Mucosa of descending colon (tissue), 3 donors: ENCODE results near the gene RABAC1. TPM values are rescaled to one million over a fixed set of nuclear protein-coding genes. Genes with fewer than 3 reads are reported as not detected.
"Not testable (repeated sequence)": the region's sequence is repeated elsewhere in the genome, so short reads cannot be mapped to it uniquely, and the experiment has no call there.

Experiments used
- ATAC-seq: fragments of 200-7000 bp; cut with Tn5 transposase; one replicate; pipeline ENCODE4 v1.9.1; 2020; ENCODE audit warnings: mild to moderate bottlenecking, moderate library complexity
- DNase-seq, 3 donors: peaks; one replicate each; pipeline ENCODE4 v3.0.0-alpha.2; 2020
- H3K36me3 ChIP-seq: fragments of 200-600 bp; one replicate; pipeline ENCODE4 v1.8.0; 2021; ENCODE audit warnings: low read depth, mild to moderate bottlenecking
- H3K4me1 ChIP-seq: fragments of 200-600 bp; one replicate; pipeline ENCODE4 v1.8.0; 2021; ENCODE audit warnings: low read depth, mild to moderate bottlenecking
- H3K4me3 ChIP-seq: fragments of 200-600 bp; one replicate; pipeline ENCODE4 v1.8.0; 2021; ENCODE audit warnings: mild to moderate bottlenecking
- H3K9me3 ChIP-seq: fragments of 200-600 bp; one replicate; pipeline ENCODE4 v1.8.0; 2021; ENCODE audit warnings: mild to moderate bottlenecking
- intact Hi-C, 2 donors: fragments of 100-400 bp; cut with DNase I in 1 of 2; cut with micrococcal nuclease in 1 of 2; formaldehyde crosslinking; loops; one replicate each; pipeline versions ENCODE4 v1.11.0 to v1.11.1; 2022; cut with DNase I, micrococcal nuclease
- total RNA-seq, 3 donors: library from RNA; stranded (reverse); fragmentation: NEBNext Ultra II Directional in 2 of 3; extraction: Animal tissue kit (Norgen Biotek cat#: 25700) in 2 of 3; gene quantifications; one replicate each; pipeline versions ENCODE4 v1.2.1 to v1.2.4, GENCODE V29; 2021 to 2023
- TF ChIP-seq, protein P1 (sequence below): fragments of 200-600 bp; IDR thresholded peaks from one replicate; pipeline ENCODE4 v1.8.0; 2022; ENCODE audit warnings: antibody characterized with exemption, mild to moderate bottlenecking
- donor health status: DM: no; HTN: no; CAD: no; lungs with moderate emphysema.
- donor health status: DM: no; HTN: no; CAD: no.
- donor health status: DM: no; HTN: yes; CAD: no.

The RABAC1 gene
- total RNA-seq, 3 donors from 2014 or later: 150 to 160 (median 152) TPM

GRCh38 chr19:41915776-41916414, 43.2 kb downstream of the RABAC1 start:
- TF ChIP-seq, protein P1, sequence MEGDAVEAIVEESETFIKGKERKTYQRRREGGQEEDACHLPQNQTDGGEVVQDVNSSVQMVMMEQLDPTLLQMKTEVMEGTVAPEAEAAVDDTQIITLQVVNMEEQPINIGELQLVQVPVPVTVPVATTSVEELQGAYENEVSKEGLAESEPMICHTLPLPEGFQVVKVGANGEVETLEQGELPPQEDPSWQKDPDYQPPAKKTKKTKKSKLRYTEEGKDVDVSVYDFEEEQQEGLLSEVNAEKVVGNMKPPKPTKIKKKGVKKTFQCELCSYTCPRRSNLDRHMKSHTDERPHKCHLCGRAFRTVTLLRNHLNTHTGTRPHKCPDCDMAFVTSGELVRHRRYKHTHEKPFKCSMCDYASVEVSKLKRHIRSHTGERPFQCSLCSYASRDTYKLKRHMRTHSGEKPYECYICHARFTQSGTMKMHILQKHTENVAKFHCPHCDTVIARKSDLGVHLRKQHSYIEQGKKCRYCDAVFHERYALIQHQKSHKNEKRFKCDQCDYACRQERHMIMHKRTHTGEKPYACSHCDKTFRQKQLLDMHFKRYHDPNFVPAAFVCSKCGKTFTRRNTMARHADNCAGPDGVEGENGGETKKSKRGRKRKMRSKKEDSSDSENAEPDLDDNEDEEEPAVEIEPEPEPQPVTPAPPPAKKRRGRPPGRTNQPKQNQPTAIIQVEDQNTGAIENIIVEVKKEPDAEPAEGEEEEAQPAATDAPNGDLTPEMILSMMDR: no peak
- Histone ChIP-seq H3K9me3 (no peaks in the 10 kb centered on the region), H3K4me3 (no peak overlapping the region), H3K4me1 (peaks cover 3% of the 10 kb centered on the region), H3K36me3 (no peaks in the 10 kb centered on the region)
- intact Hi-C loops: no loop called here
- ATAC-seq: no peak
- no peak for DNase-seq

DNA sequence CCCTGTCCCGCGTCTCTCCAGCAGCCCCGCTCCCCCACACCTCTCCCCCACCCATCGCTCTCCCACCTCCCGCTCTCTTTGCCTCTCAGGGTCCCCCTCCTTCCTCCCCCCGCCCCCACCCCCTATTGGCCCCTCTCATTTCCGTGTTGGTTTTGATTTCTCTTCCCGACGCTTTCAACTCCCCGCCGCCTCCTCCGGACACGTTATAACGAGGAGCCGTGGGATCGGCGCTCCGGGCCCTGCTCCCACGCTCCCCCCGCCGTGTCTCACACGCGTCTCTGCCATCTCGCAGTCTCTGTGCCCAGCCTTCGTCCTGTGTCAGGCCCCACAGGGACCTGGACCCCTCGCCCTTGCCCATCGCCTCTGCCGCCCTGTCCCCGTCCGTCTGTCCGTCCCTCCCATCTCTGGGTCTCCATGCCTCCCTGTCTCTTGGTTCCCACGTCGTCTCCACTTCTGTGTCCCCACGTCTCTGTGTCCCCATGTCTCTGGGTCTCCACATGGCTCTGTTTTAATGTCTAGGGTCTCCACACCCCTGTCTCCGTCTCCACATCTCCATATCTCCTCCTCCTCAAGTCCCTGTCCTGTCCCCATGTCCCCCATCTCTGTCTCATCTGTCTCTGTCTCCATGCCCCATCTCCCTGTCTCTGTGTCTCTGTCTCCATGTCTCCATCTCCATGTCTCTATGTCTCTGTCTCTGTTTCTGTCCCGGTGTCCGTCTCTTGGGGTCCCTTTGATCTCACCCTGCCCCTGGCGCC, 43.9 kb downstream of the RABAC1 start:
- DNase-seq (peak in 1 of 3 donors; percentile 48), ATAC-seq (no peak)
- Histone ChIP-seq H3K4me1 (peaks cover 3% of the 10 kb centered on the region), H3K9me3 (no peaks in the 10 kb centered on the region), H3K36me3 (no peaks in the 10 kb centered on the region), H3K4me3 (no peak overlapping the region)
- TF ChIP-seq, protein P1: no peak
- intact Hi-C loops: no loop called here

GRCh38 chr19:41914424-41914834, 44.7 kb downstream of the RABAC1 start:
- ATAC-seq, H3K4me1 ChIP-seq, H3K36me3 ChIP-seq, H3K9me3 ChIP-seq, H3K4me3 ChIP-seq, intact Hi-C loops, DNase-seq: not testable (repeated sequence)

DNA sequence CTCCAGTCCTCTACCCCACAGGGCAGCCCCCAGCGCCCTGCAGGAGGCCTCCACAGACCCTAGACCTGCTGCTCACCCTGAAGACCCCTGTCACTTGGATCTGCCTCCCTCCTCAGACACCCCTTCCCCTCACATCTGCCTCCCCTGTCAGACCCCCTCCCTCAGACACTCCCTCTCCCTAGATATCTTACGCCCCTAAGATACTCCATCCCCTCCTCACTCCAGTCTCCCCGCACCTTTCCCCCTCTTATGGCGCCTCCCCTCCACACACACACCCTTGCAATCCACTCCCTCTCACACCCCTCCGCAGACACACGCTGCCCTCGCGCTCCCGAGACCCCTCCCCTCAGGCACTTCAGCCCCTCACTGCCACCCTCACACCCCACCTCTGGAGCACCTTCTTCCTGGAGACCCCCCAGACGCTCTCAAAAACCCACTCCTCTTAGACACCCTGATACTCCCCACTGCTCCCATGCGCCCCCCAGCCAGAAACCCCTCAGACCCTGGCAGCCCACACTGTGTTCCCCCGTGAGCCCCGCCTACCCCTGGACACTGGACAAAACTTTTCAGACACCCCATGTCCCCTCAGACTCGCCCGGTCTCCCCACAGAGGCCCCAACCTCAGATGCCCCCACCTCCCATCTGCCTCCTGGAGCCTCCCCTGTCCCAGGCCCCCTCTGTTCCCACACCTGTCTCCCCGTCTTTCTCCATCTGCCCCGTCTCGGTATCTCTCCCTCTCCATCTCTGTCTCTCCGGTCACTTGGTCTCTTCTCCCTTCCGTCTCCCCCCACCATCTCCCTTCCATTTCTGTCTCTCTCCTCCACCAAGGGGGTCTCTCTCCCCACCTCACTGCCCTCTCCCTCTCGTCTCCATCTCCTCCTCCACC, 45.3 kb downstream of the RABAC1 start:
- intact Hi-C loops: no loop called here
- DNase-seq (no peak), ATAC-seq (peak; percentile 1)
- Histone ChIP-seq H3K4me1 (peaks cover 3% of the 10 kb centered on the region), H3K9me3 (no peaks in the 10 kb centered on the region), H3K36me3 (no peaks in the 10 kb centered on the region), H3K4me3 (no peak overlapping the region)
- TF ChIP-seq, protein P1: no peak

GRCh38 chr19:41912899-41913537, 46.1 kb downstream of the RABAC1 start:
- intact Hi-C loops: no loop called here
- Histone ChIP-seq H3K4me1 (peaks cover 3% of the 10 kb centered on the region), H3K4me3 (no peak overlapping the region)

More at GRCh38 chr19:41912899-41913537, 46.1 kb downstream of the RABAC1 start:
- TF ChIP-seq, protein P1: no peak
- Histone ChIP-seq H3K36me3 (no peaks in the 10 kb centered on the region), H3K9me3 (no peaks in the 10 kb centered on the region)
- DNase-seq (peak in 1 of 3 donors; percentile 49), ATAC-seq (peak; percentile 35)
